GM18907 (cell line): Measurements from ENCODE around the gene PIP5K1C.
"Not testable (repeated sequence)": the region's sequence is repeated elsewhere in the genome, so short reads cannot be mapped to it uniquely, and the experiment has no call there.

Experiments used
- ATAC-seq: cut with Tn5 transposase; IDR thresholded peaks from one replicate; pipeline ENCODE4 v1.9.1; 2021; ENCODE audit warnings: mild to moderate bottlenecking, moderate library complexity; ENCODE audit not compliant: unreplicated experiment

PIP5K1C gene

GRCh38 chr19:3603121-3603811 lies 97.0 kb downstream of the PIP5K1C start:
- no peak for ATAC-seq

- no peak for ATAC-seq
Measured at GRCh38 chr19:3601021-3601420, 99.2 kb downstream of the PIP5K1C start.

- ATAC-seq, result no peak
Measured at GRCh38 chr19:3599776-3600187, 100.5 kb downstream of the PIP5K1C start.

GRCh38 chr19:3595521-3596061 lies 104.7 kb downstream of the PIP5K1C start:
- ATAC-seq, result no peak

GRCh38 chr19:3593156-3593555 lies 107.1 kb downstream of the PIP5K1C start:
- ATAC-seq, result no peak

- ATAC-seq, result no peak
Measured at GRCh38 chr19:3591876-3592613, 108.2 kb downstream of the PIP5K1C start.

- no peak for ATAC-seq
Measured at GRCh38 chr19:3590991-3591659, 109.1 kb downstream of the PIP5K1C start.

- ATAC-seq, result no peak
Measured at GRCh38 chr19:3589949-3590348, 110.3 kb downstream of the PIP5K1C start.

- ATAC-seq, result no peak
Measured at GRCh38 chr19:3589439-3589838, 110.8 kb downstream of the PIP5K1C start.

- no peak for ATAC-seq
Measured at GRCh38 chr19:3586707-3587346, 113.4 kb downstream of the PIP5K1C start.

GRCh38 chr19:3586127-3586626 lies 114.1 kb downstream of the PIP5K1C start:
- ATAC-seq, result no peak

- no peak for ATAC-seq
Measured at GRCh38 chr19:3585301-3586126, 114.8 kb downstream of the PIP5K1C start, which contains the start of gene GIPC3. GIPC3 (plus strand) TSS chr19:3585478; CDS start chr19:3585598, 120 bp downstream.

- ATAC-seq, result not testable (repeated sequence)
Measured at GRCh38 chr19:3584036-3584802, 116.0 kb downstream of the PIP5K1C start.

GRCh38 chr19:3581792-3582191 lies 118.5 kb downstream of the PIP5K1C start:
- not testable (repeated sequence) for ATAC-seq
